ENCODE results near the gene SLC22A8. TPM values are rescaled to one million over a fixed set of nuclear protein-coding genes. Genes with fewer than 3 reads are reported as not detected.

SLC22A8 gene
- total RNA-seq, 1 experiment from 2014 or later: not detected

DNA sequence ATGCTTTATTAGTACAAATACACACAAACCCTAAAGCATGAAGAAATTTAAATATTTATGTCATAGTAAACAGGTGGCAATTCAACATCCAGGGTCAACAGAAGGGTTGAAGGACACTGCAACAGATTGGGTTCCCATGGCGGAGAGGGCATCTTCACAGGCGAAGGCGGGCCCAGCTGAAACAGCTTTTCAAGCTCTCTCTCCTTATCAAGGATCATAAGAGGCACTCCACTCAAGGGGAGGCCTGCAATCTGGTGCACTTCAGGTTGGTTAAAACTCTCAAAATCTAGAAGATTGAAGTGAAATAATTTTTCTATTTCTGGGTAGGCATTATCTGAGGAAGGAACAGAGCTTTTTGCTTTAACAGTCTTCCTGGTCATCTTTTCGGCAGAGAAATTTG is 16.8 kb upstream of the SLC22A8 start:
- Mint-ChIP-seq H3K27ac (ENCODE audit: unreplicated experiment) (no peak overlapping the region), H3K4me3 (ENCODE audit: unreplicated experiment) (no peak overlapping the region), H3K27me3 (ENCODE audit: insufficient read depth, unreplicated experiment) (peaks cover 9% of the 10 kb centered on the region), H3K9me3 (ENCODE audit: unreplicated experiment) (no peaks in the 10 kb centered on the region), H3K36me3 (ENCODE audit: insufficient read depth, unreplicated experiment) (no peaks in the 10 kb centered on the region), H3K4me1 (ENCODE audit: low read depth, unreplicated experiment) (no peaks in the 10 kb centered on the region)
- H3K4me3 ChIP-seq (ENCODE audit: low read depth, low read length): no peak overlapping the region
- ChIA-PET CTCF (no interaction called here), POLR2A (no interaction called here)
- H3K27me3 ChIP-seq (replicated peaks; ENCODE audit: control insufficient read depth, insufficient read depth, low read length): no peaks in the 10 kb centered on the region
- TF ChIP-seq, protein P1, sequence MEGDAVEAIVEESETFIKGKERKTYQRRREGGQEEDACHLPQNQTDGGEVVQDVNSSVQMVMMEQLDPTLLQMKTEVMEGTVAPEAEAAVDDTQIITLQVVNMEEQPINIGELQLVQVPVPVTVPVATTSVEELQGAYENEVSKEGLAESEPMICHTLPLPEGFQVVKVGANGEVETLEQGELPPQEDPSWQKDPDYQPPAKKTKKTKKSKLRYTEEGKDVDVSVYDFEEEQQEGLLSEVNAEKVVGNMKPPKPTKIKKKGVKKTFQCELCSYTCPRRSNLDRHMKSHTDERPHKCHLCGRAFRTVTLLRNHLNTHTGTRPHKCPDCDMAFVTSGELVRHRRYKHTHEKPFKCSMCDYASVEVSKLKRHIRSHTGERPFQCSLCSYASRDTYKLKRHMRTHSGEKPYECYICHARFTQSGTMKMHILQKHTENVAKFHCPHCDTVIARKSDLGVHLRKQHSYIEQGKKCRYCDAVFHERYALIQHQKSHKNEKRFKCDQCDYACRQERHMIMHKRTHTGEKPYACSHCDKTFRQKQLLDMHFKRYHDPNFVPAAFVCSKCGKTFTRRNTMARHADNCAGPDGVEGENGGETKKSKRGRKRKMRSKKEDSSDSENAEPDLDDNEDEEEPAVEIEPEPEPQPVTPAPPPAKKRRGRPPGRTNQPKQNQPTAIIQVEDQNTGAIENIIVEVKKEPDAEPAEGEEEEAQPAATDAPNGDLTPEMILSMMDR (IDR thresholded peaks at IDR 0.05; ENCODE audit: insufficient read depth in 1 of 2, low read depth in 1 of 2, low read length in 1 of 2, severe bottlenecking in 1 of 2, unreplicated experiment in 1 of 2): no peak
- no peaks in the 10 kb centered on the region for H3K36me3 ChIP-seq (ENCODE audit: control insufficient read depth, insufficient read depth, low read length)
- BruUV-seq (replicated peaks): no TSS peak
- H3K9me3 ChIP-seq: no peaks in the 10 kb centered on the region
- no peak for DNase-seq
- intact Hi-C loops (cut with micrococcal nuclease; ENCODE audit: unreplicated experiment): no loop called here
- H3K4me1 ChIP-seq: peaks cover 6% of the 10 kb centered on the region

DNA sequence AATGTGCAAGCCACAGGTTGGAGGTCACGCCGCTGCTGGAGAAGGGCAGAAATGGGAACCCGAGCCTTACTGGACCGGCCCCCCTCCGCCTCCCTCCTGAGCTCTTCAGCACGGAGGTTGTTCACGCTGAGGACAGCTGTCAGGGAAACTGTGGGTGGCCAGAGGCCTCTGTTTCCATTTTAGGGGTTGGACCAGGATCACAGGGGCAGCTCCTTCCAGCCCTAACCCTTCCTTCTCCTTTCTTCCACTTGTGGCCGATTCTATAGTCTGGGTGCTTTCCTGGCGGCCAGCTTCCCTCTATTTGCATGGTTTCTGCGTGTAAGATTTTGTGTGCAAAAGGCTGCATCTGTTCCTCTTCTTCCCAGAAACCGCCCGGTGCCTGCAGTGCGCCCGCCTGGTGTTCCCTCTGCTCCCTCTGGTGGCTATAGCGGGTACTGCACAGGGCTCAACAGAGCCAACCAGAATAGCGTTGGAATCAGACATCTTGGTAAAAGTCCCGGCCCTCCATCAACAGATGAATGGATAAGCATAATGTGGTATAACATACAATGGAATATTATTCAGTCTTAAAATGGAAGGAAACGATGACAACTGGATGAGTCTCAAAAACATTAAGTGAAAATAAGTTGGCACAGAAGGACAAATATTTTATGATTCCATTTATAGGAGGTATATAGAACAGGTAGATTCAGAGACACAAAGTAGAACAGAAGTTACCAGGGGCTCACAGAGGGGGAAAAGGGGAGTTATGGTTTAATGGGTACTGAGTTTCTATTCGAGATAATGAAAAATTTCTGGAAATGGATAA is 8.4 kb upstream of the SLC22A8 start:
- intact Hi-C loops (cut with micrococcal nuclease; ENCODE audit: unreplicated experiment): loop anchor here (1.0 kb wide), 2 partner anchors 28 to 118 kb away; no protein-coding TSS in a partner anchor
- no peaks in the 10 kb centered on the region for H3K36me3 Mint-ChIP-seq (ENCODE audit: insufficient read depth, unreplicated experiment)
- Histone ChIP-seq H3K36me3 (ENCODE audit: control insufficient read depth, insufficient read depth, low read length) (no peaks in the 10 kb centered on the region), H3K27me3 (replicated peaks; ENCODE audit: control insufficient read depth, insufficient read depth, low read length) (no peaks in the 10 kb centered on the region), H3K4me1 (peaks cover 8% of the 10 kb centered on the region), H3K9me3 (no peaks in the 10 kb centered on the region), H3K4me3 (ENCODE audit: low read depth, low read length) (no peak overlapping the region)
- no TSS peak for BruUV-seq (replicated peaks)
- ChIA-PET POLR2A (no interaction called here), CTCF (interaction anchor here (0.6 to 5.5 kb wide), 13 partner anchors 7 to 341 kb away, joined by 3 to 103 read pairs (median 5); partner anchors contain the start of gene SLC22A8)
- no peak overlapping the region for H3K4me3 Mint-ChIP-seq (ENCODE audit: unreplicated experiment)
- TF ChIP-seq, protein P1 (IDR thresholded peaks at IDR 0.05; ENCODE audit: insufficient read depth in 1 of 2, low read depth in 1 of 2, low read length in 1 of 2, severe bottlenecking in 1 of 2, unreplicated experiment in 1 of 2): peak; percentile 98 to 100
- H3K9me3 Mint-ChIP-seq (ENCODE audit: unreplicated experiment): peaks cover 9% of the 10 kb centered on the region
- H3K27me3 Mint-ChIP-seq (ENCODE audit: insufficient read depth, unreplicated experiment): no peaks in the 10 kb centered on the region
- H3K4me1 Mint-ChIP-seq (ENCODE audit: low read depth, unreplicated experiment): peaks cover 6% of the 10 kb centered on the region
- H3K27ac Mint-ChIP-seq (ENCODE audit: unreplicated experiment): no peak overlapping the region
- peak; percentile 84 to 89 for DNase-seq

DNA sequence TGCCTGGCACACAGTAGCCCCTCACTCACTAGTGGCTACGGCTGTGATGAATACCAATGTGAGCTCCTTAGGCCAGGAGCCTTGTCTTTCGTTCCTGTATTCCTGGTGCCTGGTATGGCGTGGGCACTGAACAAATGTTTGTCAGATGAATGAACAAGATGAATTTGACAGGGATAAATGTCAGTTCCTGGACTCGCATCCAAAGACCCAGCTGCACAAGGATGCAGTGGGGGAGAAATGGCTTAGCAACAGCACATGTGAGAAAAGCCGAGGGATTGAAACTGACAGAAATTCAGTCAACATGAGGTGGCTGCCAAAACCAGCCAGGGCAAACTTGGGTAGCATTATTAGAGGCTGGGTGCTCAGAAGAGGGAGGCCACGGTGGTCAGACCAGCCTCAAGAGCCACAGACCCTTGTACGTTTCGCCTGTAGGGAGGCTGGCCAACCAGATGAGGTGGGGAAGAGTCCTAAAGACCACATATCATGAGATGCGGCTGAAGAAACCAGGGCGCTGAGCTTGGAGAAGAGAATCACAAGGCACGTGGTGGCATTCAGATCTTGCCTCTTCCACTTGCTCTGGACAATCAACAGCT is 7.7 kb upstream of the SLC22A8 start:
- Mint-ChIP-seq H3K27me3 (ENCODE audit: insufficient read depth, unreplicated experiment) (no peaks in the 10 kb centered on the region), H3K27ac (ENCODE audit: unreplicated experiment) (no peak overlapping the region), H3K9me3 (ENCODE audit: unreplicated experiment) (peaks cover 9% of the 10 kb centered on the region), H3K36me3 (ENCODE audit: insufficient read depth, unreplicated experiment) (no peaks in the 10 kb centered on the region), H3K4me1 (ENCODE audit: low read depth, unreplicated experiment) (peaks cover 6% of the 10 kb centered on the region), H3K4me3 (ENCODE audit: unreplicated experiment) (no peak overlapping the region)
- intact Hi-C loops (cut with micrococcal nuclease; ENCODE audit: unreplicated experiment): loop anchor here (1.0 kb wide), 1 partner anchor 27 kb away; no protein-coding TSS in a partner anchor
- Histone ChIP-seq H3K27me3 (replicated peaks; ENCODE audit: control insufficient read depth, insufficient read depth, low read length) (no peaks in the 10 kb centered on the region), H3K4me1 (peaks cover 8% of the 10 kb centered on the region), H3K4me3 (ENCODE audit: low read depth, low read length) (no peak overlapping the region), H3K36me3 (ENCODE audit: control insufficient read depth, insufficient read depth, low read length) (no peaks in the 10 kb centered on the region), H3K9me3 (no peaks in the 10 kb centered on the region)
- DNase-seq: no peak
- ChIA-PET CTCF (interaction anchor here (0.6 to 5.5 kb wide), 14 partner anchors 8 to 340 kb away, joined by 3 to 103 read pairs (median 5); partner anchors contain the start of gene SLC22A8), POLR2A (no interaction called here)
- TF ChIP-seq, protein P1 (IDR thresholded peaks at IDR 0.05; ENCODE audit: insufficient read depth in 1 of 2, low read depth in 1 of 2, low read length in 1 of 2, severe bottlenecking in 1 of 2, unreplicated experiment in 1 of 2): no peak
- BruUV-seq (replicated peaks): no TSS peak
